KMS-11 (cell line): ENCODE data around the gene LDLRAD3.
"Not testable (repeated sequence)": the region's sequence is repeated elsewhere in the genome, so short reads cannot be mapped to it uniquely, and the experiment has no call there.

ENCODE experiments used
- H2AFZ ChIP-seq: fragments of 200-600 bp; sonication (generic); 2 replicates; pipeline ENCODE4 v1.6.1; 2016; ENCODE audit warnings: antibody characterized with exemption, mixed run types, low read depth
- H3K27ac ChIP-seq: fragments of 200-600 bp; sonication (generic); 2 replicates; pipeline ENCODE4 v1.6.1; 2016; ENCODE audit warnings: mild to moderate bottlenecking, mixed run types
- H3K27me3 ChIP-seq: fragments of 200-600 bp; sonication (generic); 2 replicates; pipeline ENCODE4 v1.6.1; 2017; ENCODE audit warnings: mild to moderate bottlenecking, low read depth, mixed run types, moderate library complexity; ENCODE audit not compliant: insufficient read depth
- H3K36me3 ChIP-seq: fragments of 200-600 bp; sonication (generic); 2 replicates; pipeline ENCODE4 v1.6.1; 2017; ENCODE audit warnings: mild to moderate bottlenecking, mixed run types; ENCODE audit not compliant: insufficient read depth
- H3K4me1 ChIP-seq: fragments of 200-600 bp; sonication (generic); 2 replicates; pipeline ENCODE4 v1.6.1; 2016; ENCODE audit warnings: mild to moderate bottlenecking, low read depth, mixed run types; ENCODE audit not compliant: poor library complexity, severe bottlenecking
- H3K4me2 ChIP-seq: fragments of 200-600 bp; sonication (generic); 2 replicates; pipeline ENCODE4 v1.7.0; 2016; ENCODE audit warnings: mild to moderate bottlenecking, mixed run types
- H3K4me3 ChIP-seq: fragments of 200-600 bp; sonication (generic); IDR thresholded peaks from 2 replicates; pipeline ENCODE4 v1.6.1; 2017; ENCODE audit warnings: low read depth, low read length, mixed read lengths; ENCODE audit not compliant: insufficient read depth
- H3K79me2 ChIP-seq: fragments of 200-600 bp; sonication (generic); 2 replicates; pipeline ENCODE4 v1.6.1; 2016; ENCODE audit warnings: low read depth, mixed run types; ENCODE audit not compliant: insufficient read depth
- H3K9ac ChIP-seq: fragments of 200-600 bp; sonication (generic); 2 replicates; pipeline ENCODE4 v1.6.1; 2016; ENCODE audit warnings: mild to moderate bottlenecking, mixed run types
- H4K20me1 ChIP-seq: fragments of 200-600 bp; sonication (generic); 2 replicates; pipeline ENCODE4 v1.6.1; 2016; ENCODE audit warnings: mild to moderate bottlenecking, mixed run types; ENCODE audit not compliant: insufficient read depth
- TF ChIP-seq, protein P1 (sequence below): fragments of 200-600 bp; sonication (generic); conservative IDR thresholded peaks from 2 replicates; pipeline ENCODE4 v1.6.1; 2017; ENCODE audit warnings: low read depth, mild to moderate bottlenecking, antibody characterized with exemption, low read length, moderate library complexity, mixed read lengths

Gene LDLRAD3

DNA sequence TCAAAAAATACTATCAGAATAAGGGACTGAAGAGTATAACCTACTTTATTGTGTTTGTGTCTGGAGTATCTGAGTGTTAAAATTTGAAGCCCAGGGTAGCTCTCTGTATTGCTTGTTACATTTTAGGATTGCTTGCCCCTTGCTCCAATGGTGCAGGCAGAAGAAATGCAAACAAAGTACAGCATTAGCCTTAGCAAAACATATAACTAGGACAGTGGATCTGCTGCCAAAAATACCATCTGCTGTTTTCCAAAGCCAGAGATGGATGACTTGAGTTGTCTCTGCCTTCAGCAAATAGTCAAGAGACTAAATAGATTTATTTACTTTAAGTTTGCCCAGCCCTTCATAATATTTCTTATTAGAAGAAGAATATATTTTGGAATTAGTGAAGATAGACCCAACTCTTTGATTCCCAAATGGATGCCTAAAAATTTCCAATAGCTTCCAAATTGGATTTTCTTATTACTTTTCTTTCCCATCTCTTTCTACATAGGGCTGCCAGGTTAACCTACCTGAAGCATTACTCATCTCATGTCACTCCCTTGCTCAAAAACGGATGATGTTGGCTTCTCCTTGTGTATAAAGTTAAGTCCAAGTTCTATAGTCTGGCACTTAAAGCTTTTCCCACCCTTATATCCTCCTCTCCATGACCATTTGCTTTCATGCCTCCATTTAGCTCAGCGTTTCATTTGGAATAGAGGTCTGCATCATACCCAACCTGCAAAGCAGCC, 66.3 kb downstream of the LDLRAD3 start:
- Histone ChIP-seq H3K36me3 (no peaks in the 10 kb centered on the region), H3K79me2 (no peaks in the 10 kb centered on the region), H3K4me2 (no peak overlapping the region), H3K4me1 (no peaks in the 10 kb centered on the region), H4K20me1 (no peaks in the 10 kb centered on the region), H2AFZ (no peak overlapping the region), H3K4me3 (no peak overlapping the region), H3K9ac (no peak overlapping the region), H3K27me3 (no peaks in the 10 kb centered on the region), H3K27ac (no peak overlapping the region)
- TF ChIP-seq, protein P1, sequence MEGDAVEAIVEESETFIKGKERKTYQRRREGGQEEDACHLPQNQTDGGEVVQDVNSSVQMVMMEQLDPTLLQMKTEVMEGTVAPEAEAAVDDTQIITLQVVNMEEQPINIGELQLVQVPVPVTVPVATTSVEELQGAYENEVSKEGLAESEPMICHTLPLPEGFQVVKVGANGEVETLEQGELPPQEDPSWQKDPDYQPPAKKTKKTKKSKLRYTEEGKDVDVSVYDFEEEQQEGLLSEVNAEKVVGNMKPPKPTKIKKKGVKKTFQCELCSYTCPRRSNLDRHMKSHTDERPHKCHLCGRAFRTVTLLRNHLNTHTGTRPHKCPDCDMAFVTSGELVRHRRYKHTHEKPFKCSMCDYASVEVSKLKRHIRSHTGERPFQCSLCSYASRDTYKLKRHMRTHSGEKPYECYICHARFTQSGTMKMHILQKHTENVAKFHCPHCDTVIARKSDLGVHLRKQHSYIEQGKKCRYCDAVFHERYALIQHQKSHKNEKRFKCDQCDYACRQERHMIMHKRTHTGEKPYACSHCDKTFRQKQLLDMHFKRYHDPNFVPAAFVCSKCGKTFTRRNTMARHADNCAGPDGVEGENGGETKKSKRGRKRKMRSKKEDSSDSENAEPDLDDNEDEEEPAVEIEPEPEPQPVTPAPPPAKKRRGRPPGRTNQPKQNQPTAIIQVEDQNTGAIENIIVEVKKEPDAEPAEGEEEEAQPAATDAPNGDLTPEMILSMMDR: no peak

DNA sequence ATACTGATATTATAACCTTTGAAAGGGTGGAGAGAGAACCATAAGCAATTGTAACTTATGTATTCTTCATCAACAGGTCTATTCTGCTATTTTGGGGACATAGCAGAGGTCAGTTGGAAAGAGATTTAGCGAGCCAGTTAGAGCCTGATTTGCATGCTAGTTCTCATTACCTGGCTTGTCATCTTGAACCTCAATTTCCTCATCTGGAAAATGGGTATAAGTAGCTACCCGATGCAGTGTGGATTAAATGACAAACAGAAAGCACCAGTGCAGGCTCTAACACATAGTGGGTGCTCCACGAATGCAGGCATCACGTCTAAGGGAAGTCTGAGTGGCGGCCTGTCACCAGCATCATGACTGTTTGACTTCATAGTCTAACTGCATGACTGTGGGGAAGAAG, 67.7 kb downstream of the LDLRAD3 start:
- H3K9ac ChIP-seq: no peak overlapping the region
- H3K4me1 ChIP-seq: no peaks in the 10 kb centered on the region
- TF ChIP-seq, protein P1: no peak
- H3K79me2 ChIP-seq: no peaks in the 10 kb centered on the region
- no peaks in the 10 kb centered on the region for H3K36me3 ChIP-seq
- H3K4me3 ChIP-seq: no peak overlapping the region
- H3K27ac ChIP-seq: no peak overlapping the region
- H3K4me2 ChIP-seq: no peak overlapping the region
- H4K20me1 ChIP-seq: no peaks in the 10 kb centered on the region
- H2AFZ ChIP-seq: no peak overlapping the region
- no peaks in the 10 kb centered on the region for H3K27me3 ChIP-seq

DNA sequence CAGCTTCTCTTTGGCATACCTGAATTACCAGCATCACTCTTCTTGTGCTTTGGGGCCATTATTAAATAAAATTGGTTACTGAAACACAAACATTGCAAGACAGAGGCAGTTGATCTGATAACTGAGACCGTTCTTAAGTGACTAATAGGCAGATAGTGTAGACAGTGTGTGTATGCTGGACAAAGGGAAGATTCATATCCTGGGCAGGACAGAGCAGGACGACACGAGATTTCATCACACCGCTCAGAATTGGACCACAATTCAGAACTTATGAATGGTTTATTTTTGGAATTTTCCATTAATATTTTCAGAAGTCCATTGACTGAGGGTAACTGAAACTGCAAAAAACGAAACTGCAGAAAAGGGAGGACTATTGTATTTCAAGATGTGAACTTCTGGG, 68.6 kb downstream of the LDLRAD3 start:
- Histone ChIP-seq H3K9ac (no peak overlapping the region), H4K20me1 (no peaks in the 10 kb centered on the region), H2AFZ (no peak overlapping the region), H3K27ac (no peak overlapping the region), H3K4me2 (no peak overlapping the region), H3K27me3 (no peaks in the 10 kb centered on the region), H3K36me3 (no peaks in the 10 kb centered on the region), H3K4me1 (no peaks in the 10 kb centered on the region), H3K79me2 (no peaks in the 10 kb centered on the region), H3K4me3 (no peak overlapping the region)
- TF ChIP-seq, protein P1: no peak

DNA sequence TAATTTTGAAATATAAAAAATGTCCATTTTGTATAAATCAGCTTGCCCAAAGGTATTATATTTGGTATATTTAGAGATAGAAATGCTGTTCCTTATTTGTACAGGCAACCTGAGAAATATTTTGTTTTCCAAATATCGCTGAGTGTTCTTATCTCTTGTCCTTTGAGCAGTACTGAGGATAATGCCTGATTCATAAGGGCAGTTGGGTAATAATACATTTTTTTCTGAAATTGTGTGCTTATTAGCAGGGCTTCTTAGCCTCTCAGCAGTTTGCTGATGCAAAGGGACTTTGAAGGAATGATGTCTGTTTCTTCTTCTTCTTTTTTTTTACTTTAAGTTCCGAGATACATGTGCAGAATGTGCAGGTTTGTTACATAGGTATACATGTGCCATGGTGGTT, 69.1 kb downstream of the LDLRAD3 start:
- no peak overlapping the region for H2AFZ ChIP-seq
- H3K79me2 ChIP-seq: no peaks in the 10 kb centered on the region
- H3K36me3 ChIP-seq: no peaks in the 10 kb centered on the region
- H3K9ac ChIP-seq: no peak overlapping the region
- H3K4me2 ChIP-seq: no peak overlapping the region
- H3K27ac ChIP-seq: no peak overlapping the region
- H3K27me3 ChIP-seq: no peaks in the 10 kb centered on the region
- H3K4me3 ChIP-seq: no peak overlapping the region
- no peaks in the 10 kb centered on the region for H3K4me1 ChIP-seq
- TF ChIP-seq, protein P1: no peak
- H4K20me1 ChIP-seq: no peaks in the 10 kb centered on the region

DNA sequence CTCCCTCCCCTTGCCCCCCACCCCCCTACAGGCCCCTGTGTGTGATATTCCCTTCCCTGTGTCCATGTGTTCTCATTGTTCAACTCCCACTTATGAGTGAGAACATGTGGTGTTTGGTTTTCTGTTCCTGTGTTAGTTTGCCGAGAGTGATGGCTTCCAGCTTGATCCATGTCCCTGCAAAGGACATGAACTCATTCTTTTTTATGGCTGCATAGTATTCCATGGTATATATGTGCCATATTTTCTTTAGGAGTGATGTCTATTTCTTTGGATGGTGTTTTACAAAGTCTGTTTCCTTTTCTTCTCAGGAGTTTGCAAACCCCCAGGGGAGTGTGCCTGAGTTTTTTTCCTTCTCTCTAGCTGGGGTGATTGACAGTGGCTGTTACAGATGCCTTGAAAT, 69.6 kb downstream of the LDLRAD3 start:
- H2AFZ ChIP-seq, H3K79me2 ChIP-seq, H3K27ac ChIP-seq, H3K4me2 ChIP-seq, H3K4me1 ChIP-seq, H3K27me3 ChIP-seq, H3K9ac ChIP-seq, H3K36me3 ChIP-seq, H4K20me1 ChIP-seq, H3K4me3 ChIP-seq: not testable (repeated sequence)
